Measurements from ENCODE around the gene DNAJA3.

GRCh38 chr16:4494746-4495490 lies 69.2 kb downstream of the DNAJA3 start:
- TF ChIP-seq POLR2A (IDR thresholded peaks at IDR 0.05; ENCODE audit: borderline replicate concordance, extremely low read depth, insufficient read depth, insufficient read length) = no peak
- no peak for TF ChIP-seq CTCF (IDR thresholded peaks at IDR 0.05 in 2 of 3, conservative IDR thresholded peaks at IDR 0.05 in 1 of 3; ENCODE audit: borderline replicate concordance in 1 of 3, insufficient read depth in 1 of 3, low read depth in 2 of 3, low read length in 2 of 3)
- TF ChIP-seq EZH2phosphoT487 (IDR thresholded peaks at IDR 0.05; ENCODE audit: borderline replicate concordance) = no peak
- peak; percentile 57 for TF ChIP-seq MAX (IDR thresholded peaks at IDR 0.05)
- no peak for TF ChIP-seq ATF3 (IDR thresholded peaks at IDR 0.05)
- TF ChIP-seq POLR2AphosphoS5 (IDR thresholded peaks at IDR 0.05; ENCODE audit: low read depth, low read length) = no peak
- TF ChIP-seq SP1 (IDR thresholded peaks at IDR 0.05; ENCODE audit: low read depth) = peak; percentile 69; the same call in 1 of the 2 replicates
- TF ChIP-seq EZH2 (IDR thresholded peaks at IDR 0.05) = no peak
